WTC11 (cell line): ENCODE measurements around the gene HSBP1L1. TPM values are rescaled to one million over a fixed set of nuclear protein-coding genes. Genes with fewer than 3 reads are reported as not detected.

Source experiments
- ATF1 ChIP-seq: sonication (generic); formaldehyde crosslinking; IDR thresholded peaks from 2 replicates; pipeline ENCODE4 v1.8.1; 2023; ENCODE audit warnings: mild to moderate bottlenecking, moderate library complexity, missing genetic modification reagents
- ATF3 ChIP-seq: sonication (generic); formaldehyde crosslinking; conservative IDR thresholded peaks from 2 replicates; pipeline ENCODE4 v1.8.1; 2022; ENCODE audit warnings: mild to moderate bottlenecking, missing genetic modification reagents
- CDX4 ChIP-seq: fragments of 250-450 bp; sonication (Bioruptor Pico); IDR thresholded peaks from 2 replicates; pipeline ENCODE4 v1.9.0; 2021; ENCODE audit warnings: moderate library complexity, mild to moderate bottlenecking, inconsistent platforms, borderline replicate concordance
- CTCF ChIP-seq: fragments of 200-600 bp; IDR thresholded peaks from 2 replicates; pipeline ENCODE4 v1.8.0; 2022; ENCODE audit warnings: antibody characterized with exemption
- E2F1 ChIP-seq: sonication (generic); formaldehyde crosslinking; IDR thresholded peaks from 2 replicates; pipeline ENCODE4 v1.8.0; 2022; ENCODE audit warnings: mild to moderate bottlenecking, missing genetic modification reagents
- E2F5 ChIP-seq: sonication (generic); formaldehyde crosslinking; IDR thresholded peaks from 2 replicates; pipeline ENCODE4 v1.8.1; 2022; ENCODE audit warnings: mild to moderate bottlenecking, moderate library complexity, missing genetic modification reagents
- EMX1 ChIP-seq: fragments of 250-450 bp; sonication (Bioruptor Pico); IDR thresholded peaks from 2 replicates; pipeline ENCODE4 v1.8.0; 2021; ENCODE audit warnings: mild to moderate bottlenecking
- FOXP4 ChIP-seq: sonication (generic); formaldehyde crosslinking; IDR thresholded peaks from 2 replicates; pipeline ENCODE4 v1.8.0; 2022; ENCODE audit warnings: mild to moderate bottlenecking, missing genetic modification reagents
- GABPB1 ChIP-seq: sonication (generic); formaldehyde crosslinking; IDR thresholded peaks from 2 replicates; pipeline ENCODE4 v1.8.1; 2023; ENCODE audit warnings: mild to moderate bottlenecking, missing genetic modification reagents
- GRHL2 ChIP-seq: fragments of 250-450 bp; sonication (Bioruptor Pico); IDR thresholded peaks from 2 replicates; pipeline ENCODE4 v1.8.0; 2022; ENCODE audit warnings: mild to moderate bottlenecking, moderate library complexity; ENCODE audit not compliant: insufficient replicate concordance, severe bottlenecking
- HMGA2 ChIP-seq: fragments of 250-450 bp; sonication (Bioruptor Pico); IDR thresholded peaks from 2 replicates; pipeline ENCODE4 v1.4.0; 2021; ENCODE audit warnings: mild to moderate bottlenecking, moderate library complexity
- HMGXB4 ChIP-seq: sonication (generic); formaldehyde crosslinking; IDR thresholded peaks from 2 replicates; pipeline ENCODE4 v1.8.1; 2023; ENCODE audit warnings: mild to moderate bottlenecking, moderate library complexity, missing genetic modification reagents
- IRF2 ChIP-seq: sonication (generic); formaldehyde crosslinking; IDR thresholded peaks from 2 replicates; pipeline ENCODE4 v1.8.0; 2022; ENCODE audit warnings: low read depth, missing genetic modification reagents, borderline replicate concordance
- JAZF1 ChIP-seq: fragments of 250-450 bp; sonication (Bioruptor Pico); IDR thresholded peaks from 2 replicates; pipeline ENCODE4 v1.9.0; 2021; ENCODE audit warnings: moderate library complexity, mild to moderate bottlenecking, inconsistent platforms
- JUN ChIP-seq: sonication (generic); formaldehyde crosslinking; IDR thresholded peaks from 2 replicates; pipeline ENCODE4 v1.8.0; 2023; ENCODE audit warnings: mild to moderate bottlenecking, missing genetic modification reagents
- KAT7 ChIP-seq: sonication (generic); formaldehyde crosslinking; IDR thresholded peaks from 2 replicates; pipeline ENCODE4 v1.8.1; 2023; ENCODE audit warnings: missing genetic modification reagents, mild to moderate bottlenecking, borderline replicate concordance
- OVOL2 ChIP-seq: fragments of 250-450 bp; sonication (Bioruptor Pico); IDR thresholded peaks from 2 replicates; pipeline ENCODE4 v1.9.0; 2021; ENCODE audit warnings: mild to moderate bottlenecking, borderline replicate concordance
- PRDM15 ChIP-seq: sonication (generic); formaldehyde crosslinking; IDR thresholded peaks from 2 replicates; pipeline ENCODE4 v1.8.0; 2022; ENCODE audit warnings: missing genetic modification reagents
- PRRX2 ChIP-seq: fragments of 250-450 bp; sonication (Bioruptor Pico); IDR thresholded peaks from 2 replicates; pipeline ENCODE4 v1.8.0; 2021; ENCODE audit warnings: mild to moderate bottlenecking
- RELA ChIP-seq: sonication (generic); formaldehyde crosslinking; IDR thresholded peaks from 2 replicates; pipeline ENCODE4 v1.8.1; 2022; ENCODE audit warnings: missing genetic modification reagents, mild to moderate bottlenecking, borderline replicate concordance
- SP1 ChIP-seq: sonication (generic); formaldehyde crosslinking; conservative IDR thresholded peaks from 2 replicates; pipeline ENCODE4 v1.8.1; 2022; ENCODE audit warnings: missing genetic modification reagents
- TEAD1 ChIP-seq: sonication (generic); formaldehyde crosslinking; IDR thresholded peaks from 2 replicates; pipeline ENCODE4 v1.8.0; 2022; ENCODE audit warnings: mild to moderate bottlenecking, missing genetic modification reagents
- TEAD4 ChIP-seq: sonication (generic); formaldehyde crosslinking; IDR thresholded peaks from 2 replicates; pipeline ENCODE4 v1.8.0; 2022; ENCODE audit warnings: mild to moderate bottlenecking, missing genetic modification reagents
- USF1 ChIP-seq: sonication (generic); formaldehyde crosslinking; IDR thresholded peaks from 2 replicates; pipeline ENCODE4 v1.8.0; 2022; ENCODE audit warnings: mild to moderate bottlenecking, missing genetic modification reagents
- ZBTB21 ChIP-seq: sonication (generic); formaldehyde crosslinking; IDR thresholded peaks from 2 replicates; pipeline ENCODE4 v1.8.1; 2023; ENCODE audit warnings: mild to moderate bottlenecking, missing genetic modification reagents, borderline replicate concordance
- ZNF396 ChIP-seq: fragments of 250-450 bp; sonication (Bioruptor Pico); IDR thresholded peaks from 2 replicates; pipeline ENCODE4 v1.8.0; 2021; ENCODE audit warnings: mild to moderate bottlenecking, moderate library complexity, borderline replicate concordance
- ZNF416 ChIP-seq: fragments of 250-450 bp; sonication (Bioruptor Pico); IDR thresholded peaks from 2 replicates; pipeline ENCODE4 v1.9.0; 2021; ENCODE audit warnings: mild to moderate bottlenecking, inconsistent platforms
- ZNF671 ChIP-seq: fragments of 250-450 bp; sonication (Bioruptor Pico); IDR thresholded peaks from 2 replicates; pipeline ENCODE4 v1.8.0; 2021; ENCODE audit warnings: mild to moderate bottlenecking
- total RNA-seq: library from RNA; stranded (reverse); gene quantifications from 3 replicates; pipeline ENCODE4 v1.2.3, GENCODE V29; 2021

HSBP1L1 gene
- total RNA-seq, 1 experiment from 2014 or later, result 1.4 TPM

- TF ChIP-seq PRDM15 (CRISPR knock-in tag), result no peak
- TF ChIP-seq ZNF671, result no peak
- TF ChIP-seq E2F5, result no peak
- TF ChIP-seq ZNF416 (CRISPR knock-in tag), result 0 out of 2 replicates have a peak, but pooled peaks have one; percentile 14
- no peak for TF ChIP-seq JAZF1 (CRISPR knock-in tag)
- peak; percentile 23; the same call in 1 of the 2 replicates for TF ChIP-seq JUN
- TF ChIP-seq E2F1 (CRISPR knock-in tag), result no peak
- TF ChIP-seq FOXP4 (CRISPR knock-in tag), result peak; percentile 78
- TF ChIP-seq ZBTB21 (CRISPR knock-in tag), result peak; percentile 44; the same call in 1 of the 2 replicates
- no peak for TF ChIP-seq EMX1 (CRISPR knock-in tag)
- no peak for TF ChIP-seq GRHL2 (CRISPR knock-in tag)
- TF ChIP-seq USF1 (CRISPR knock-in tag), result no peak
- no peak for TF ChIP-seq ZNF396
- TF ChIP-seq KAT7 (CRISPR knock-in tag), result peak; percentile 79; the same call in 1 of the 2 replicates
- peak; percentile 88; the same call in 1 of the 2 replicates for TF ChIP-seq HMGXB4
- no peak for TF ChIP-seq TEAD1 (CRISPR knock-in tag)
- TF ChIP-seq SP1 (CRISPR knock-in tag), result no peak
- TF ChIP-seq OVOL2 (CRISPR knock-in tag), result no peak
- 0 out of 2 replicates have a peak, but pooled peaks have one; percentile 75 for TF ChIP-seq ATF1 (CRISPR knock-in tag)
- TF ChIP-seq GABPB1 (CRISPR knock-in tag), result no peak; the same call in 1 of the 2 replicates
- peak; percentile 66; the same call in 1 of the 2 replicates for TF ChIP-seq RELA (CRISPR knock-in tag)
- TF ChIP-seq CTCF, result no peak
- TF ChIP-seq IRF2 (CRISPR knock-in tag), result no peak
- TF ChIP-seq HMGA2 (CRISPR knock-in tag), result no peak
- TF ChIP-seq PRRX2 (CRISPR knock-in tag), result no peak
- TF ChIP-seq TEAD4, result no peak
- 0 out of 2 replicates have a peak, but pooled peaks have one; percentile 29 for TF ChIP-seq ATF3 (CRISPR knock-in tag)
- no peak for TF ChIP-seq CDX4 (CRISPR knock-in tag)
These were observed 23.6 kb downstream of the HSBP1L1 start (continued) for GRCh38 chr18:79988071-79988450.
